Natural killer cell (primary cell): ENCODE measurements around the gene ITGA1. TPM values are rescaled to one million over a fixed set of nuclear protein-coding genes. Genes with fewer than 3 reads are reported as not detected.

Source experiments
- ATAC-seq, 3 donors: fragments of 150-1000 bp in 2 of 3; fragments of 200-7000 bp in 1 of 3; cut with Tn5 transposase; 1 replicate in 1 of 3; 2 replicates in 2 of 3; pipeline ENCODE4 v1.10.0; 2021; ENCODE audit warnings: mild to moderate bottlenecking in 2 of 3, moderate library complexity in 2 of 3
- DNase-seq, 2 donors: peaks; one replicate each; pipeline versions ENCODE4 v3.0.0 to v3.0.0-alpha.2; 2013 to 2021; ENCODE audit warnings: mixed read lengths in 1 of 2
- H3K27ac ChIP-seq: one replicate; pipeline ENCODE4 v1.5.1; 2013; ENCODE audit warnings: mild to moderate bottlenecking, low read length
- H3K27me3 ChIP-seq: one replicate; pipeline ENCODE4 v1.6.1; 2013; ENCODE audit warnings: low read length; ENCODE audit not compliant: control insufficient read depth, insufficient read depth
- H3K36me3 ChIP-seq: one replicate; pipeline ENCODE4 v1.6.1; 2013; ENCODE audit warnings: low read length; ENCODE audit not compliant: control insufficient read depth, insufficient read depth
- H3K4me1 ChIP-seq: one replicate; pipeline ENCODE4 v1.6.1; 2013; ENCODE audit warnings: low read length; ENCODE audit not compliant: control insufficient read depth, insufficient read depth
- H3K4me3 ChIP-seq: one replicate; pipeline ENCODE4 v1.5.1; 2013; ENCODE audit warnings: low read length
- H3K9me3 ChIP-seq: one replicate; pipeline ENCODE4 v1.6.1; 2013; ENCODE audit warnings: low read length; ENCODE audit not compliant: control insufficient read depth, insufficient read depth
- H3K27ac Mint-ChIP-seq, 2 donors: one replicate each; pipeline ENCODE4 v1.8.0; 2022; ENCODE audit warnings: mild to moderate bottlenecking in 2 of 2, mixed read lengths in 2 of 2, moderate library complexity in 1 of 2
- H3K27me3 Mint-ChIP-seq, 2 donors: one replicate each; pipeline ENCODE4 v1.8.0; 2022; ENCODE audit warnings: low read depth in 2 of 2, mixed read lengths in 2 of 2
- H3K36me3 Mint-ChIP-seq: one replicate; pipeline ENCODE4 v1.8.0; 2022; ENCODE audit warnings: mixed read lengths
- H3K4me1 Mint-ChIP-seq, 2 donors: one replicate each; pipeline ENCODE4 v1.8.0; 2022; ENCODE audit warnings: mixed read lengths in 2 of 2
- H3K4me3 Mint-ChIP-seq: one replicate; pipeline ENCODE4 v1.8.0; 2022; ENCODE audit warnings: mild to moderate bottlenecking, moderate library complexity, mixed read lengths
- H3K9me3 Mint-ChIP-seq, 2 donors: one replicate each; pipeline ENCODE4 v1.8.0; 2022; ENCODE audit warnings: mixed read lengths in 2 of 2
- WGBS: methylation state at CpG from one replicate; pipeline ENCODE4 v1.1.7; 2013; ENCODE audit warnings: missing lambda C conversion rate; ENCODE audit not compliant: insufficient coverage; 5-methylcytosine and 5-hydroxymethylcytosine counted together
- intact Hi-C: fragments of 100-400 bp; cut with micrococcal nuclease; formaldehyde crosslinking; loops from one replicate; pipeline ENCODE4 v1.14.2; 2022
- total RNA-seq, 4 donors: library from RNA; stranded (reverse); fragments of 120-200 nt in 1 of 4; gene quantifications; one replicate each; pipeline versions ENCODE4 v1.2.3 to v1.2.4, GENCODE V29; 2013 to 2022
- TF ChIP-seq, protein P1 (sequence below): fragments of 200-600 bp; IDR thresholded peaks from one replicate; pipeline ENCODE4 v1.8.0; 2022; ENCODE audit warnings: antibody characterized with exemption

The ITGA1 gene
- total RNA-seq, 3 donors from 2014 or later (not counting 1 experiment from before 2014, with no cell fraction given), result 0.45 to 0.82 (median 0.47) TPM

DNA sequence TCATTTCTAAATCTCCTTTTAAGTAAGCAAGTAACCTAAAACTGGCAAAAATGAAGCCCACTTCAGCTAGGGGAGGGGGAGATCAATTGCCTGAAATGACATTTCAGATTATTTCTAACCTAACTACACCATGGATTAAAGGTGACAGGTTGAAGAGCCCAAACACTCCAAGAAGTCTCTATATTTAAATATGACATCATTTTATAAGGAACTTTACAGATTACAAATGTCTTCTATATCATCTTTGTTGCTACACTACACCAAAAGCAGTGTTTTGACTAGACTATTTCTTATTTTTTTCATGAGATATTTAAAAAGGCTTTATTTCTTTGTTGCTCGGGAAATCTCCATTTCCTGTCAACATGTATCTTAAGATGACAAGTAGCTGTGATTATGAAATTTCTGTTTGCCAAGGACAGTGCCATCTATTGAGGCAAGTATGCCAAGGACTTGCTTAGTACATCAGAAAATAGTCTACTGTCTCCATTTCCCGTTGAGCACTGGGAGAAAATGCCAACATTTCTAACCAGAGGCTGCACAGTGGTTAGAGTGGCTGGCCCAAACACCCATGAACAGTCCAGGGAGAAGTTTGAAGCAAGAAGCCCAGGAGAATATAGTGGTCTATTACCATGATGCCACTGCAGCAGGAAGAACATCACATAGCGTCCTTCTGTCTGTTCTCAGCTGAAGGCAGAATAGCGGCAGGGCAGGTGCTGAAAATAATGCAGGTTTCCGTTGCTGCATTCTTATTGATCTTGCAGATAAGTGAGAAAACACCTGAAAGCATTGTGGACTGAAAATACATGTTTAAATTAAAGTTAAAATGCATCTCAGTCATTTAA, 108.1 kb downstream of the ITGA1 start:
- peak in 1 of 2 donors; percentile 20 for DNase-seq
- ATAC-seq, result no peak

DNA sequence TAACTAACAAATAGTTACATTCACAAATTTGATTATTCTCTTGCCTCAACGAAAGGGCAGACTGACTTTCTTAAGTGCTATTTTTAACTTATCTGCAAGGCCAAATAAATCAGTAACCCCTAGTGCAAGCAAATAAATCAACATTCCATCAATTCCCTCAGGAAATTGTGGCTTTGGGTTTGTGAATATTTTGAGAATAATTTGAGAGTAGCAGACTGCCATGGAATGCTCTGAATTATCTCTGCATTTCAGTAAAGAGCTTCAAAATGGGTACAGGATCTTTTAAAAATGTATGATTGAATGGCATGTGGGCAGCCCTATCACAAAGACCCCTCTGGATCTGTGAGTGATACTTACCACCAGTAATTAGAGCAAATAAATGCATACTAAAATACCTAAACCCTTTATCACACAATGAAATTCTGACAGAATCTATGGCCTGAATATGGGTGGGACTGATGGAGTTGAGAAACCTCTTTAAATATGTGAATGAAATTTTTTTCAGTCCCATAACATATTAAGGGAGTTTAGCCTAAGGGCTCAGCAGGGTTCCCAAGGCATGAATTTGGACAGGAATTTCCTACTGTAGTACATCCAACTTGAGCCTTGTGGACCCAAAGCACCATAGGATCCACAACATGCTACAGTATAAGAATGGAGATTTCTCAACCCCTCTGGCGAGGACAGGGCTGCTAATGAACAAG, 109.0 kb downstream of the ITGA1 start:
- H3K4me3 ChIP-seq, result no peak overlapping the region
- DNase-seq (no peak), ATAC-seq (no peak)
- H3K36me3 ChIP-seq, result no peaks in the 10 kb centered on the region
- intact Hi-C loops, result no loop called here
- 100% methylated on average over 2 of the region's 2 CpGs for WGBS
- TF ChIP-seq, protein P1, sequence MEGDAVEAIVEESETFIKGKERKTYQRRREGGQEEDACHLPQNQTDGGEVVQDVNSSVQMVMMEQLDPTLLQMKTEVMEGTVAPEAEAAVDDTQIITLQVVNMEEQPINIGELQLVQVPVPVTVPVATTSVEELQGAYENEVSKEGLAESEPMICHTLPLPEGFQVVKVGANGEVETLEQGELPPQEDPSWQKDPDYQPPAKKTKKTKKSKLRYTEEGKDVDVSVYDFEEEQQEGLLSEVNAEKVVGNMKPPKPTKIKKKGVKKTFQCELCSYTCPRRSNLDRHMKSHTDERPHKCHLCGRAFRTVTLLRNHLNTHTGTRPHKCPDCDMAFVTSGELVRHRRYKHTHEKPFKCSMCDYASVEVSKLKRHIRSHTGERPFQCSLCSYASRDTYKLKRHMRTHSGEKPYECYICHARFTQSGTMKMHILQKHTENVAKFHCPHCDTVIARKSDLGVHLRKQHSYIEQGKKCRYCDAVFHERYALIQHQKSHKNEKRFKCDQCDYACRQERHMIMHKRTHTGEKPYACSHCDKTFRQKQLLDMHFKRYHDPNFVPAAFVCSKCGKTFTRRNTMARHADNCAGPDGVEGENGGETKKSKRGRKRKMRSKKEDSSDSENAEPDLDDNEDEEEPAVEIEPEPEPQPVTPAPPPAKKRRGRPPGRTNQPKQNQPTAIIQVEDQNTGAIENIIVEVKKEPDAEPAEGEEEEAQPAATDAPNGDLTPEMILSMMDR, result no peak
- Mint-ChIP-seq H3K9me3 (no peaks in the 10 kb centered on the region), H3K27ac (no peak overlapping the region), H3K4me3 (no peak overlapping the region), H3K4me1 (no peaks in the 10 kb centered on the region), H3K36me3 (no peaks in the 10 kb centered on the region), H3K27me3 (peaks cover 5 to 29% of the 10 kb centered on the region in 2 donors)
- no peaks in the 10 kb centered on the region for H3K27me3 ChIP-seq
- H3K4me1 ChIP-seq, result no peaks in the 10 kb centered on the region
- no peak overlapping the region for H3K27ac ChIP-seq
- no peaks in the 10 kb centered on the region for H3K9me3 ChIP-seq

More for the DNA sequence above, 108.1 kb downstream of the ITGA1 start:
- 85% methylated on average over 4 of the region's 5 CpGs for WGBS
- intact Hi-C loops, result no loop called here
- Histone ChIP-seq H3K27me3 (no peaks in the 10 kb centered on the region), H3K4me3 (no peak overlapping the region), H3K9me3 (no peaks in the 10 kb centered on the region), H3K27ac (no peak overlapping the region), H3K4me1 (no peaks in the 10 kb centered on the region), H3K36me3 (no peaks in the 10 kb centered on the region)
- TF ChIP-seq, protein P1, result no peak
- no peak overlapping the region for H3K4me3 Mint-ChIP-seq
- no peak overlapping the region for H3K27ac Mint-ChIP-seq
- H3K4me1 Mint-ChIP-seq, result no peaks in the 10 kb centered on the region
- H3K27me3 Mint-ChIP-seq, result peaks cover 5 to 29% of the 10 kb centered on the region in 2 donors
- no peaks in the 10 kb centered on the region for H3K36me3 Mint-ChIP-seq
- no peaks in the 10 kb centered on the region for H3K9me3 Mint-ChIP-seq

DNA sequence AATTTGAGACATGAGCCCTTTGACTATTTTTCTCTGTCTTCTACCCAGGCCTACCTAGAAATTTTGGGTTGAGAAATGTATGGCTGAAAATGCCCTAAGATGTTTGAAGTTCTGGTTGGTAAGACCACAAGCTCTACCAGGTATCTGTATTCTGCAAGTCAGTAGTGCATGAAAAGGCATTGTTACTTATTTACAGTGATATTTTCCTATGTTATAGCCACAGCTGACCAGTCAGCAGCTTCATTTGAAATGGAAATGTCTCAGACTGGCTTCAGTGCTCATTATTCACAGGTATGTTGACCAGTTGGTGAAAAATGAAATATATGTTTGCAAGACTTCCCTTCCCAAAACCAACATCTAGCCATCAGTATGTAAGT, 109.5 kb downstream of the ITGA1 start:
- H3K27ac Mint-ChIP-seq, result no peak overlapping the region
- H3K36me3 Mint-ChIP-seq, result no peaks in the 10 kb centered on the region
- H3K4me3 Mint-ChIP-seq, result no peak overlapping the region
- ATAC-seq, result no peak
- peaks cover 5 to 29% of the 10 kb centered on the region in 2 donors for H3K27me3 Mint-ChIP-seq
- H3K4me3 ChIP-seq, result no peak overlapping the region
- no peaks in the 10 kb centered on the region for H3K9me3 ChIP-seq
- intact Hi-C loops, result no loop called here
- no peaks in the 10 kb centered on the region for H3K9me3 Mint-ChIP-seq
- H3K27me3 ChIP-seq, result peaks cover 2% of the 10 kb centered on the region
- TF ChIP-seq, protein P1, result no peak
- no peaks in the 10 kb centered on the region for H3K4me1 Mint-ChIP-seq
- H3K27ac ChIP-seq, result no peak overlapping the region
- no peaks in the 10 kb centered on the region for H3K4me1 ChIP-seq
- DNase-seq, result no peak
- no peaks in the 10 kb centered on the region for H3K36me3 ChIP-seq
